PC-9 (cell line): Measurements from ENCODE around the gene KLHL6. TPM values are rescaled to one million over a fixed set of nuclear protein-coding genes. Genes with fewer than 3 reads are reported as not detected.
"Not testable (repeated sequence)": the region's sequence is repeated elsewhere in the genome, so short reads cannot be mapped to it uniquely, and the experiment has no call there.

ENCODE experiments used
- BruUV-seq: library from RNA; stranded (reverse); fragments of 400-500 nt; replicated peaks from 2 replicates; lab custom pipeline; 2021; lab: Mats Ljungman, UMichigan
- CTCF ChIA-PET: fragments of 300-600 bp; sonication (Branson Sonifier 250); formaldehyde crosslinking; loops from one replicate; lab custom pipeline; 2022; ENCODE audit warnings: antibody characterized with exemption; lab: Charles Lee
- POLR2A ChIA-PET: fragments of 300-600 bp; sonication (Branson Sonifier 250); formaldehyde crosslinking; loops from one replicate; lab custom pipeline; 2022; ENCODE audit warnings: antibody characterized with exemption; ENCODE audit not compliant: unreplicated experiment; lab: Charles Lee
- DNase-seq, 2 experiments: peaks; one replicate each; pipeline versions ENCODE4 v3.0.0 to v3.0.0-alpha.2; 2015 to 2022; ENCODE audit warnings: mixed read lengths in 1 of 2
- H2AFZ ChIP-seq: fragments of 200-600 bp; sonication (generic); 2 replicates; pipeline ENCODE4 v1.8.1; 2017; ENCODE audit warnings: antibody characterized with exemption
- H3F3A ChIP-seq: fragments of 200-600 bp; sonication (generic); 2 replicates; pipeline ENCODE4 v1.8.1; 2017; ENCODE audit warnings: antibody characterized with exemption, mild to moderate bottlenecking, low read depth; ENCODE audit not compliant: insufficient read depth
- H3K27ac ChIP-seq: fragments of 200-600 bp; sonication (generic); 2 replicates; pipeline ENCODE4 v1.6.1; 2016; ENCODE audit warnings: mixed run types
- H3K27me3 ChIP-seq: fragments of 200-600 bp; sonication (generic); 2 replicates; pipeline ENCODE4 v1.6.1; 2016; ENCODE audit warnings: low read depth, mixed run types; ENCODE audit not compliant: insufficient read depth
- H3K36me3 ChIP-seq: fragments of 200-600 bp; sonication (generic); 2 replicates; pipeline ENCODE4 v1.6.1; 2016; ENCODE audit warnings: low read depth, mixed run types
- H3K4me1 ChIP-seq: fragments of 200-600 bp; sonication (generic); replicated peaks from 2 replicates; pipeline ENCODE4 v1.6.1; 2016; ENCODE audit warnings: mixed run types; ENCODE audit not compliant: insufficient read depth
- H3K4me2 ChIP-seq: fragments of 200-600 bp; sonication (generic); 2 replicates; pipeline ENCODE4 v1.6.1; 2017; ENCODE audit warnings: mixed run types
- H3K4me3 ChIP-seq: fragments of 200-600 bp; sonication (generic); 2 replicates; pipeline ENCODE4 v1.6.1; 2016; ENCODE audit warnings: mixed run types
- H3K79me2 ChIP-seq: fragments of 200-600 bp; sonication (generic); 2 replicates; pipeline ENCODE4 v1.6.1; 2017; ENCODE audit warnings: low read depth, mixed run types
- H3K9me2 ChIP-seq: fragments of 200-600 bp; sonication (generic); 2 replicates; pipeline ENCODE4 v1.8.1; 2017; ENCODE audit warnings: mild to moderate bottlenecking; ENCODE audit not compliant: insufficient read depth
- H3K9me3 ChIP-seq: fragments of 200-600 bp; sonication (generic); 2 replicates; pipeline ENCODE4 v1.8.1; 2016; ENCODE audit warnings: low read depth; ENCODE audit not compliant: insufficient read depth
- H4K20me1 ChIP-seq: fragments of 200-600 bp; sonication (generic); 2 replicates; pipeline ENCODE4 v1.8.1; 2017; ENCODE audit not compliant: insufficient read depth
- EZH2 ChIP-seq: fragments of 200-600 bp; sonication (generic); IDR thresholded peaks from 2 replicates; pipeline ENCODE4 v1.8.0; 2017; ENCODE audit warnings: antibody characterized with exemption, low read depth
- intact Hi-C: fragments of 100-400 bp; cut with micrococcal nuclease; formaldehyde crosslinking; loops from one replicate; pipeline ENCODE4 v1.10.0; 2022; ENCODE audit not compliant: unreplicated experiment
- total RNA-seq: library from RNA; stranded (reverse); gene quantifications from 2 replicates; pipeline ENCODE4 v1.2.3, GENCODE V29; 2021
- TF ChIP-seq, protein P1 (sequence below): fragments of 200-600 bp; sonication (generic); conservative IDR thresholded peaks from 2 replicates; pipeline ENCODE4 v1.6.1; 2017; ENCODE audit warnings: mixed run types, antibody characterized with exemption, mild to moderate bottlenecking, moderate library complexity

Gene KLHL6
- total RNA-seq, 1 experiment from 2014 or later, result 0.04 TPM

DNA sequence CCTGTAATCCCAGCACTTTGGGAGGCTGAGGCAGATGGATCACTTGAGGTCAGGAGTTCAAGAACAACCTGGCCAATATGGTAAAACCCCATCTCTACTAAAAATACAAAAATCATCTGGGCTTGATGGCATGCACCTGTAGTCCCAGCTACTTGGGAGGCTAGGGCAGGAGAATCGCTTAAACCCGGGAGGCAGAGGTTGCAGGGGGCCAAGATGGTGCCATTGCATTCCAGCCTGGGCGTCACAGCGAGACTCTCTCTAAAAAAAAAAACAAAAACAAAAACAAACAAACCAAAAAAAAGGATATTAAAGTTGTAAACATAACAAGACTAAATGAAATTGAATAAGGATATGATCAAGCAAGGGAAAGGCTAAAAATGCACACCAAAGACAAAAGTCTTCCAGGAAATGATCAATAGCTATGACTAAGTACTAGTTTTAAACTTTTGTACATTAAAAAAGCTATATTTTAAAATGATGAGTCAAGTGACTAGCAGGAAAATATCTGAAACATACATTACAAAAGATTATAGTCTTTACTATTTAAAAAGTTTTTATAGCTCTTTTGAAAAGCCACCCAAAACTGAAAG, 28.6 kb downstream of the KLHL6 start:
- no peaks in the 10 kb centered on the region for H3F3A ChIP-seq
- H3K9me2 ChIP-seq, result no peaks in the 10 kb centered on the region
- no peak overlapping the region for H3K4me3 ChIP-seq
- no peak overlapping the region for H3K27ac ChIP-seq
- BruUV-seq, result no TSS peak
- no peaks in the 10 kb centered on the region for H3K79me2 ChIP-seq
- H3K4me1 ChIP-seq, result no peaks in the 10 kb centered on the region
- H3K4me2 ChIP-seq, result no peak overlapping the region
- no peaks in the 10 kb centered on the region for H3K36me3 ChIP-seq
- H4K20me1 ChIP-seq, result no peaks in the 10 kb centered on the region
- intact Hi-C loops, result no loop called here
- no peaks in the 10 kb centered on the region for H3K27me3 ChIP-seq
- no peak overlapping the region for H2AFZ ChIP-seq
- DNase-seq, result no peak
- no peaks in the 10 kb centered on the region for H3K9me3 ChIP-seq
- TF ChIP-seq EZH2, result no peak
- TF ChIP-seq, protein P1, sequence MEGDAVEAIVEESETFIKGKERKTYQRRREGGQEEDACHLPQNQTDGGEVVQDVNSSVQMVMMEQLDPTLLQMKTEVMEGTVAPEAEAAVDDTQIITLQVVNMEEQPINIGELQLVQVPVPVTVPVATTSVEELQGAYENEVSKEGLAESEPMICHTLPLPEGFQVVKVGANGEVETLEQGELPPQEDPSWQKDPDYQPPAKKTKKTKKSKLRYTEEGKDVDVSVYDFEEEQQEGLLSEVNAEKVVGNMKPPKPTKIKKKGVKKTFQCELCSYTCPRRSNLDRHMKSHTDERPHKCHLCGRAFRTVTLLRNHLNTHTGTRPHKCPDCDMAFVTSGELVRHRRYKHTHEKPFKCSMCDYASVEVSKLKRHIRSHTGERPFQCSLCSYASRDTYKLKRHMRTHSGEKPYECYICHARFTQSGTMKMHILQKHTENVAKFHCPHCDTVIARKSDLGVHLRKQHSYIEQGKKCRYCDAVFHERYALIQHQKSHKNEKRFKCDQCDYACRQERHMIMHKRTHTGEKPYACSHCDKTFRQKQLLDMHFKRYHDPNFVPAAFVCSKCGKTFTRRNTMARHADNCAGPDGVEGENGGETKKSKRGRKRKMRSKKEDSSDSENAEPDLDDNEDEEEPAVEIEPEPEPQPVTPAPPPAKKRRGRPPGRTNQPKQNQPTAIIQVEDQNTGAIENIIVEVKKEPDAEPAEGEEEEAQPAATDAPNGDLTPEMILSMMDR, result no peak
- ChIA-PET POLR2A (no interaction called here), CTCF (no interaction called here)

- H3F3A ChIP-seq, result no peaks in the 10 kb centered on the region
- no peaks in the 10 kb centered on the region for H3K9me2 ChIP-seq
- H3K27ac ChIP-seq, result no peak overlapping the region
- ChIA-PET CTCF (no interaction called here), POLR2A (no interaction called here)
- intact Hi-C loops, result no loop called here
- H3K79me2 ChIP-seq, result no peaks in the 10 kb centered on the region
- no peaks in the 10 kb centered on the region for H4K20me1 ChIP-seq
- H3K36me3 ChIP-seq, result no peaks in the 10 kb centered on the region
- H3K27me3 ChIP-seq, result peaks cover under 1% of the 10 kb centered on the region; the same call in 1 of the 2 replicates
- H3K9me3 ChIP-seq, result no peaks in the 10 kb centered on the region
- H3K4me1 ChIP-seq, result no peaks in the 10 kb centered on the region
- no peak for DNase-seq
- no peak overlapping the region for H2AFZ ChIP-seq
- no peak overlapping the region for H3K4me3 ChIP-seq
- BruUV-seq, result no TSS peak
- TF ChIP-seq, protein P1, result no peak
- no peak for TF ChIP-seq EZH2
- no peak overlapping the region for H3K4me2 ChIP-seq
Measured at GRCh38 chr3:183524476-183524875, 31.0 kb downstream of the KLHL6 start.

GRCh38 chr3:183520741-183521556, 34.6 kb downstream of the KLHL6 start:
- CTCF ChIA-PET, H3K4me3 ChIP-seq, BruUV-seq, H3F3A ChIP-seq, H3K9me2 ChIP-seq, H2AFZ ChIP-seq, H3K4me1 ChIP-seq, H4K20me1 ChIP-seq, intact Hi-C loops, H3K9me3 ChIP-seq, H3K27ac ChIP-seq, DNase-seq, H3K4me2 ChIP-seq, H3K79me2 ChIP-seq, POLR2A ChIA-PET, H3K36me3 ChIP-seq: not testable (repeated sequence)
- peaks cover 16% of the 10 kb centered on the region for H3K27me3 ChIP-seq

DNA sequence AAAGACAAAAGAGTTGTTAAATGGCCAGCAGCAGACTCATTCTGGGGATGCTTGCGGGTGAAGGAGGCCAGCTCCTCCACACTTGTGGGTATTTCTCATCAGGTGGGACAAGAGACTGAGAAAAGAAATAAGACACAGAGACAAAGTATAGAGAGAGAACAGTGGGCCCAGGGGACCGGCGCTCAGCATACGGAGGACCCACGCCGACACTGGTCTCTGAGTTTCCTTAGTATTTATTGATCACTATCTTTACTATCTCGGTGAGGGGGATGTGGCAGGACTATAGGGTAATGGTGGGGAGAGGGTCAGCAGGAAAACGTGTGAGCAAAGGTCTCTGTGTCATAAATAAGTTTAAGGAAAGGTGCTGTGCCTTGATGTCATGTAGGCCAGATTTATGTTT, 35.2 kb downstream of the KLHL6 start:
- H3F3A ChIP-seq, H3K9me2 ChIP-seq, H2AFZ ChIP-seq, CTCF ChIA-PET, H3K27ac ChIP-seq, H3K79me2 ChIP-seq, H3K9me3 ChIP-seq, intact Hi-C loops, H3K4me1 ChIP-seq, DNase-seq, H3K4me3 ChIP-seq, BruUV-seq, H3K36me3 ChIP-seq, H4K20me1 ChIP-seq, H3K4me2 ChIP-seq: not testable (repeated sequence)
- POLR2A ChIA-PET, result interaction anchor here (0.5 kb wide), 1 partner anchor 1281 kb away, joined by 3 read pairs; no protein-coding TSS in a partner anchor
- peaks cover 22% of the 10 kb centered on the region for H3K27me3 ChIP-seq
